OCI-LY7 (cell line): ENCODE measurements around the gene CUL2.

ENCODE experiments used
- CTCF ChIP-seq: fragments of 200-600 bp; sonication (generic); conservative IDR thresholded peaks from 2 replicates; pipeline ENCODE4 v1.5.1; 2014; ENCODE audit warnings: mild to moderate bottlenecking, antibody characterized with exemption, low read length, moderate library complexity, mixed read lengths
- EZH2phosphoT487 ChIP-seq: fragments of 200-600 bp; sonication (generic); IDR thresholded peaks from 2 replicates; pipeline ENCODE4 v1.6.1; 2018; ENCODE audit warnings: low read depth, borderline replicate concordance, mild to moderate bottlenecking, mixed run types, antibody characterized with exemption, low read length, moderate library complexity, mixed read lengths

- TF ChIP-seq CTCF (no peak), EZH2phosphoT487 (no peak)
These were observed 82.3 kb downstream of the CUL2 start for GRCh38 chr10:35007858-35008301.
